HL-60 (cell line): ENCODE data around the gene TENT5A.
A peak's percentile ranks its signal among the peaks of the same experiment; 100 is the strongest.

Source experiments
- GABPA ChIP-seq: IDR thresholded peaks from 2 replicates; pipeline ENCODE4 v1.6.1; 2012; ENCODE audit warnings: low read depth
- POLR2AphosphoS5 ChIP-seq: IDR thresholded peaks from 2 replicates; pipeline ENCODE4 v1.6.1; 2012; ENCODE audit warnings: low read depth
- REST ChIP-seq: IDR thresholded peaks from 2 replicates; pipeline ENCODE4 v1.6.1; 2012; ENCODE audit warnings: low read depth; ENCODE audit not compliant: insufficient replicate concordance
- SPI1 ChIP-seq: IDR thresholded peaks from 2 replicates; pipeline ENCODE4 v1.6.1; 2012; ENCODE audit warnings: low read depth, mild to moderate bottlenecking, borderline replicate concordance
- TF ChIP-seq, protein P1 (sequence below): IDR thresholded peaks from one replicate; pipeline ENCODE4 v1.5.1; 2011; ENCODE audit warnings: low read length, control low read depth, inconsistent platforms; ENCODE audit not compliant: insufficient read depth

DNA sequence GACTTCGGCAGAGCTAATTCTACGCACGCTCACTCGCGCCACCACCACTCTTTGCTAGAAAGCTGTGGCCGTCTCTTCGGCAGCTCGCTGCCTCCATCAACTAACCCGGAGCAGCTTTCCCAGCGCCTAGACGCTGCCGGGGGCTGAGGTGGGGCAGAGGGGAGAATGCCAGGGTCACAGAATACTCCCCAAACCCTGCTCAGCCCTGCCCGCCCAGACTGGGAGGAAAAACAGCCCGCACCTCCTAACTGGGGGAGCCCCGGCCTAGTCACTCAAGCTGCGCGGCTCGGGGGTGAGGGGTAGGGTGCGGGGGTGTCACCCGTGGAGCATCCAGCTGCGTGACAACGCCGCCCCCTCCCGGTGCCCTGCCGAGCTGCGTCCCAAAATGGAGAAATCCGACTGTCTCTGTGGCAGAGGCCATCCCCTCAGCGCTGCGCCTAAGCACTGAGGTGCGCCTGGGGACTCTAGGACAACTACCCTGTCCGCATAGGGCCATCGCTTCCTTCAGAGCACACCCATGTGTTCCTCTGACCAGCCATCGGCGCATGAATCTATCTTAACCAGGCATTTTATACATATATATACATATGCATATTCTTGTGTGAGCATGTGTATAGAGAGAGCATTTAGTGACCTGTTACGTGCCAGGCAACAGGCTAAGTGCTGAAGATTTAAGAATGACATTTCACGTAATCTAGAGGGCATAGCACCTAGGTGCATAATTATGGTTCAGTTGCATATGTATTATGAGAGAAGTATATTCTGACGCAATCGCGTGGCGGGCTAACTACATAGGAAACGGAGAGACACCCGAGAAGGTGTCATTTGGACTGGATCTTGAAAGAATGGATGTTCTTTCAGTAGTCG, 1.5 kb upstream of the TENT5A start:
- TF ChIP-seq, protein P1, sequence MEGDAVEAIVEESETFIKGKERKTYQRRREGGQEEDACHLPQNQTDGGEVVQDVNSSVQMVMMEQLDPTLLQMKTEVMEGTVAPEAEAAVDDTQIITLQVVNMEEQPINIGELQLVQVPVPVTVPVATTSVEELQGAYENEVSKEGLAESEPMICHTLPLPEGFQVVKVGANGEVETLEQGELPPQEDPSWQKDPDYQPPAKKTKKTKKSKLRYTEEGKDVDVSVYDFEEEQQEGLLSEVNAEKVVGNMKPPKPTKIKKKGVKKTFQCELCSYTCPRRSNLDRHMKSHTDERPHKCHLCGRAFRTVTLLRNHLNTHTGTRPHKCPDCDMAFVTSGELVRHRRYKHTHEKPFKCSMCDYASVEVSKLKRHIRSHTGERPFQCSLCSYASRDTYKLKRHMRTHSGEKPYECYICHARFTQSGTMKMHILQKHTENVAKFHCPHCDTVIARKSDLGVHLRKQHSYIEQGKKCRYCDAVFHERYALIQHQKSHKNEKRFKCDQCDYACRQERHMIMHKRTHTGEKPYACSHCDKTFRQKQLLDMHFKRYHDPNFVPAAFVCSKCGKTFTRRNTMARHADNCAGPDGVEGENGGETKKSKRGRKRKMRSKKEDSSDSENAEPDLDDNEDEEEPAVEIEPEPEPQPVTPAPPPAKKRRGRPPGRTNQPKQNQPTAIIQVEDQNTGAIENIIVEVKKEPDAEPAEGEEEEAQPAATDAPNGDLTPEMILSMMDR = peak; percentile 79
- TF ChIP-seq GABPA (no peak), POLR2AphosphoS5 (peak; percentile 54; the same call in 1 of the 2 replicates), REST (no peak), SPI1 (peak; percentile 24; the same call in 1 of the 2 replicates)
